ENCODE data around the gene C6orf120.

The C6orf120 gene

DNA sequence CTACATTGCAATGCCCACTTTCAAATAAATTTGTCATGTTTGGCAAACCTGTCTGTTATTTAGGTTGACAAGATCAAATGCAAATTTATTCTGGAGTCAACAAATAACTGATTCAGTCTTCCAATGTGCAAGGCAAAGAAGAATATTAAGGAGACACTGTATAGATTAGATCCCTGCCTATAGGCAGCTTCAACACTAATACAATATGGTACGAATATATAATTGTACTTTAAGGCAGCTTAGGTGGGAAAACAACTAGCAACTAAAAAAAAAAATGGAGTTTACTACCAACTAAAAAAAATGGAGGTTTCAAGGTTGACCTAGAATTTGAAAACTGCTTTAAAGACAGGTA, 24.1 kb downstream of the C6orf120 start:
- no peak for DNase-seq

DNA sequence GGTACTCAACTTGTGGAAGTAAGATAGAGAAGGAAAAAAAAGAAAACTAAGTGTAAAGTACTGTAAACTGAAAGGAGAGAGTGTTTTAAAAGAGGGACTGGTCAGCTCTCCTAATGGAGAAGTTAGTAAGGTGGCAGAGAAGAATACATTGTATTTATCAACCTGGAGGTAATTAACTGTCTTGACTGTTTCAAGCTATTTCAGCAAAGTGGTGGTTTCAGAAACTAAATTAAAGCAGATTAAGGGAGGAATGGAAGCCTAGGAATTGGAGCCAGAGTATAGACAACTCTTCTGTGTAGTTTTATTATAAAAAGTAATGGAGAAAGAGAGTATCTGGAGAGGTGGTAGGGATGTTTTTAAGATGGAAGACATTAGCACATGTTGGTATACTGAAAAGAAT, 25.0 kb downstream of the C6orf120 start:
- no peak for DNase-seq

DNA sequence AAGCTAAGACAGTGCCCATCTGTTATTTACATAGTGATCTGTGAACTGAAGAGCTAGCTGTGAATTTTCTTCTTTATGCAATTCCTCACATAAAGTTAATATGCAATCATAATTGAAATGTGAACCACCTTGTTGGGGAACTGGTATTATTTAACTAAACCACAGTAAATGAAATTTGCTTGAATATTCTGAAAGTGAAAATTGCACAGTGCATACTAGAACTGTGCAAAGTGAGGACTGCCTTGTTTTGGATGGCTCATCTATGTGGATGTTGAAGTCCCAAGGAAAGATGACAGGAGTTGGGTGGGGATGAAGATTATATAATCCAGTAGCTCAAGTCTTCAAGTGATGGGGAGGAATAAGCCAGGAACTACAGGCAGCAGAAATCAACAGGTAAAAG, 28.0 kb downstream of the C6orf120 start:
- DNase-seq, result no peak

DNA sequence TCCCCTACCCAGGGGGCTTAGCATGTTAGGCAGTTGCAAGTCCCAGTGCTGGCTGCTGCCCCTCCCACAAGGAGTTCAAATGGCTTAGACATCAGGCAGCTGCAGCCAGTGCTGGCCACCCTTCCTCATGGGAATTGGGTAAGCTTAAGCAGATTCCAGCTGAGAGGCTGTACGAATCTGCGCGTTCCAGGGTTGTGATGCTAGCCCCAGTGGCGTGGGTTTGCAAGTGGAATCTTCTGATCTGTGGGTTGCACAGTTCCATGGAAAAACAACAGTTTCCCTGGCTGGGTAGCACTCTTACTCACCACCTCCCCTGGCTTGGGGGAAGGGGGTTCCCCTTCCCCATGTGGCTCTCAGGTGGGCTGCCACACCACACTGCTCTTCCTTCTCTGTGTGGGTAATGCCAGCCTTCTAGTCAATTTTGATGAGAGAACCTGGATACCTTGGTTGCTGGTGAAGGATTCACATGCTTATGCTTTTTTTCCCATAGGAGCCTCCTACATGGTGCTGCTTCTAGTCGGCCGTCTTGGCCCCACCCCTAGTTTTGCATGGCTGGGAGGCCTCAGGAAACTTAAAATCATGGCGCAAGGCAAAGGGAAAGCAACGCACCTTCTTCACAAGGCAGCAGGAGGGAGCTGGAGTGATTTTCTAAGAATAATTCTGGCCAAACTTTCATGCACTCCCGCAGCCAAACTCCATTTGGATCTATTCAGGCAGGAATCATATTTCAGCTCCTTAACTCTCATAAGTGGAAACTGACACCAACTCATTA, 36.5 kb downstream of the C6orf120 start:
- DNase-seq, result no peak

DNA sequence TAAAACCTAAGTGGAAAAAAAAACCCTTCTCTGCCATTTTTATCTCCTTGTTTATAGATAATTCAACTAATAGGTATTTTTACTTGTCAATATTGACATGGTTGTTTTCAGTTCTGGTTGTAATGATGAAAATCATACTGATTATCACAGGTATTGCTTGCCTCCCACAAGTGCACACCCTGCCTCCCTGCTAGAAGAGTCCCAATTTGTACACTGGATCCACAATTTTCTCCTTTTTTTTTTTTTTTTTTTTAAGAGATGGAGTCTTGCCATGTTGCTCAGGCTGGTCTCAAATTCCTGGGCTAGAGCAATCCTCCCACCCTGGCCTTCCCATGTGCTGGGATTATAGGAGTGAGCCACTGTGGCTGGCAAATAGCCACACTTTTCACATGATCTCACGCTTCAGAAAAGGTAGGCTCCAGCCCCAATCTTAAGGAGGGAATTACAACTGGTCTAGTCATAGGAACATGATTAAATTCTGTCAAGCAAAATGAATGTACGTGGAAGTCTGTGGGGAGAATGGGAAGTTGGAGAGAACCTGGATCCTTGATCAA, 37.1 kb downstream of the C6orf120 start:
- peak; percentile 67 for DNase-seq

DNA sequence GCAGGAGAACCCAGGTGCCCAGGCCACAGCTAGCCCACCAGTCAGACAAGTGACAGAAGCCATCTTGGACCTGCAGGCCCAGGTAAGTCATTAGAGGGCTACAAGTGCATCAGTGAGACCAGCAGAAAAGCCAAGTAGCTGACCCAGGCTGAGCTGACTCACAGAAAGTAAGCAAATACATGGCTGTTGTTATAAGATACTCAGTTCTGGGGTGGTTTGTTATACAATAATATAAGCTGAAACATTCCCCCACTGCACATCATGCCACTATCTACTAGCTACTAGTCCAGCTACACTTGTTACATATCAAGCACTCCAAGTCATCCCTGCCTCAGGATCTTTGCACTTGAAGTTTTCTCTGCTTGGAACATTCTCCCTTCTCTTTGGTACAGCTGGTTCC, 39.4 kb downstream of the C6orf120 start:
- DNase-seq, result no peak

DNA sequence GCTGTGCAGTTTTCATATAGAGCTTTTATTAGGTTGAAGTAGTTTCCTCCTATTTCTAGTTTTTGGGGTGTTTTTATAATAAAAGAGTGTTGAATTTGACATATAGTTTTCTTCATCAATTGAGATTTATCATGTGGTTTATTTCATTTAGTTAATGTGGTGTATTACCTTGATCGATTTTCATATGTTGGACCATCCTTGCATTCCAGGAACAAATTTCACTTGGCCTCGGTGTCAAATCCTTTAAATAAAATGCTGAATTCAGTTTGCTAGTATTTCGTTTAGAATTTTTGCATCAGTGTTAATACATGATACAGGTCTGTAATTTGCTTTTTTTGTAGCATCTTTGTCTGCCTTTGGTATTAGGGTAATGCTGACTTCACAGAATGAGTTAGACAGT, 43.5 kb downstream of the C6orf120 start:
- no peak for DNase-seq

DNA sequence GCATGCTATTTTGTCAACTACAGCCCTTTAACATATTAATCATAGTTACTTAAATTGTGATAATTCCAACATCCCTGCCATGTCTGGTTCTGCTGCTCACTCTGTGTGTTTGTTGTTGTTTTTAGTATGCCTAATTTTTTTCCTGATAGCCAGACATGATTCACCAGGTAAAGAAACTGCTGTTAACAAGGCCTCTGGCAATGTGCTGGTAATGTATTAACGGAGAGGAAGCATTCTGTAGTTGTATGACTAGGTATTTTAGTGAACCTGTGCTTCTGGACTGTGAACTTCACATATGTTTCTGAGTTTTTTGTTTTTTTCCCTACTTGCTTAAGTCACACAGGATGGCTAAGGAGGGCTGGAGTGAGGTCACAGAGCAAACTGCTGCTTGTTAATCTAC, 44.6 kb downstream of the C6orf120 start:
- DNase-seq, result no peak

DNA sequence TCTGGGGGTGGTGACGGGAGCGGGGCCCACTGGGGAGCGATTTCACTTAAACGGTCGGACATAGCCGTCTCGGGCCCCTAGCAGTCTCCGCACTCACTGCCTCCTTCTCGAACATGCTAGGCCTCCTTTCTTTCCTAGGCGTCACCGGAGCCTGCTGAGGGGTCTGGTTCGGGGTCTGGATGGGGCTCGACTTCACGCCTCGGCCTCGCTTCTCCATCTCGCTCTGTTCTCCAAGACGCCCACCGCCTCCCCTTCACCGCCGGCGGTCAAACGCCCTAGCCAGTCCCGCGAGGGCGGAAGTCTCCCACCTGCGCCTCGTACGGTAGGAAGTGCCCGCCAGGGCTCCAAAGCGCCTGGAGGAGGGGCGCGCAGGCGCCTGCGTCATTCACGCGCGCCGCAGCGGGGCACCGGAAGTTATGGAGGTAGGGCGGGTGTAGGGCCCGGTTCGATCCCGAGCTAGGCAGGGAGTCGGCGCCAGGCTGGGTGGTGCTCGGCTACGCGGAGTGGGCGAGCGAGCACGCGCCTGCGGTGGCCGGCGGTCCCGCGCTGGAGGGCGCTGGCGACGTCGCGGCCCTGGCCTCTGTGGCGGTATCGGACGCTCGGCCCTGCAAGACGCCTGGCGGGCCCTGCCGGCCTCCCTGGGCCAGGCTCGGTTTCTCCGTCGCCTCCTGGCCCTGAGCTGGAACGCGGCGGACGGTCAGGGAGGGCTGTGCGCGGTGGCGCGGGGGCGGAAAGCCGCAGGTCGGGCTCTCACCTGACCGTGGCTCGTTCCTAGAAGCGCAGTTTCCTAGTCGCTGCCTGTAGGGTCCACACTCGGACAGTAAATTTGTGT, 49.5 kb downstream of the C6orf120 start, which contains the start of the genes DYNLT2 and ERMARD:
Gene DYNLT2 (minus strand): TSS at position 331 of the 832 bp plus-strand sequence. CDS start 114 bp downstream, at position 217.
Gene ERMARD (plus strand): TSS at position 381 of the 832 bp plus-strand sequence. CDS start 36 bp downstream, at position 417.
- peak; percentile 73 for DNase-seq

DNA sequence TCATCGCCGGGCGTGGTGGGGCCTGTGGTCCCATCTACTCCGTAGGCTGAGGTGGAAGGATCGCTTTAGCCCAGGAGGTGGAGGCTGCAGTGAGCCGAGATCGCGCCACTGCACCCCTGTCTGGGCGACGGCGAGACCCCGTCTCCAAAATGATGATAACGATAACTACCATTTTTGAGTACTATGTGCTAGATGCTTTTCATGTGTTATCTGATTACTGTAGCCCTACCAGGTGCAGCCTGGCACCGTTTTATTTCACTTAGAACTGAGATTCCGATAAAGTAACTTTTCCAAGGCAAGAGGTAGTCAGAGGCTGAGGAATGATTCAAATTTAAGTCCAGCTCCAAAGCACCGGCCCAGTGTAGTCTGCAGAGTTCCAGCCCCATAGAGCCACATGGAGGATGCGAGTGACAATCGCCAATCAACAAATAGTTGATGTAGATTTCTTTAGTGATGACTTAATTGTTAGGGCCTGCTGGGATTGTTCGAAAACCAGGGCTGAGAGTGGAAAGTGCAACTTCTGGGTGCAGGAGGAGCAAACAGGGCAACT, 50.2 kb downstream of the C6orf120 start:
- DNase-seq, result no peak

All from NCI-H2029 treated with DMSO at 0.1 percent for 48 hours (cell line).